IPS-NIHi7 (cell line): ENCODE results near the gene FRMD1.

Source experiments
- DNase-seq: peaks from one replicate; pipeline ENCODE4 v3.0.0; 2012; ENCODE audit warnings: mixed read lengths; ENCODE audit errors: extremely low spot score

Gene FRMD1

GRCh38 chr6:168027521-168027920 lies 51.5 kb downstream of the FRMD1 start:
- DNase-seq = no peak

- DNase-seq = no peak
Measured at GRCh38 chr6:168026925-168027324, 52.1 kb downstream of the FRMD1 start.

GRCh38 chr6:168025831-168026710 lies 52.9 kb downstream of the FRMD1 start:
- no peak for DNase-seq

GRCh38 chr6:168024951-168025510 lies 54.0 kb downstream of the FRMD1 start:
- no peak for DNase-seq

- DNase-seq = no peak
Measured at GRCh38 chr6:168022488-168023321, 56.3 kb downstream of the FRMD1 start.

GRCh38 chr6:168021581-168021980 lies 57.4 kb downstream of the FRMD1 start:
- DNase-seq = no peak

- DNase-seq = no peak
Measured at GRCh38 chr6:168020242-168020641, 58.8 kb downstream of the FRMD1 start.

- no peak for DNase-seq
Measured at GRCh38 chr6:168018664-168019063, 60.3 kb downstream of the FRMD1 start.

- DNase-seq = no peak
Measured at GRCh38 chr6:168017629-168018028, 61.4 kb downstream of the FRMD1 start.

- peak; percentile 32 for DNase-seq
Measured at GRCh38 chr6:168016721-168017525, 62.1 kb downstream of the FRMD1 start.

GRCh38 chr6:168016176-168016620 lies 62.8 kb downstream of the FRMD1 start:
- DNase-seq = no peak

GRCh38 chr6:168015482-168016175 lies 63.4 kb downstream of the FRMD1 start:
- DNase-seq = no peak

GRCh38 chr6:168015009-168015408 lies 64.0 kb downstream of the FRMD1 start:
- no peak for DNase-seq

- DNase-seq = no peak
Measured at GRCh38 chr6:168014428-168014827, 64.6 kb downstream of the FRMD1 start.

- no peak for DNase-seq
Measured at GRCh38 chr6:168013250-168013915, 65.6 kb downstream of the FRMD1 start.

GRCh38 chr6:168012431-168013249 lies 66.4 kb downstream of the FRMD1 start:
- no peak for DNase-seq

- DNase-seq = no peak
Measured at GRCh38 chr6:168011291-168011690, 67.7 kb downstream of the FRMD1 start.

GRCh38 chr6:168009331-168009730 lies 69.7 kb downstream of the FRMD1 start:
- no peak for DNase-seq

- no peak for DNase-seq
Measured at GRCh38 chr6:168007592-168008338, 71.2 kb downstream of the FRMD1 start.
